K562 (cell line): Measurements from ENCODE around the gene SMYD1. TPM values are rescaled to one million over a fixed set of nuclear protein-coding genes. Genes with fewer than 3 reads are reported as not detected.

Experiments used
- ATAC-seq: fragments of 200-7000 bp; cut with Tn5 transposase; 3 replicates; pipeline ENCODE4 v1.9.1; 2020; ENCODE audit warnings: moderate library complexity
- BruUV-seq: library from RNA; stranded (reverse); fragments of 400-500 nt; replicated peaks from 2 replicates; lab custom pipeline; 2021; lab: Mats Ljungman, UMichigan
- CTCF ChIA-PET: fragments of 300-600 bp; formaldehyde crosslinking; extraction: SDS; loops from one replicate; lab custom pipeline; 2021; ENCODE audit warnings: low intra/inter-chr PET ratio; lab: Yijun Ruan, JAX
- POLR2A ChIA-PET: fragments of 300-600, 350-650 bp; sonication (Branson Sonifier 250); formaldehyde crosslinking; extraction: SDS; loops from one replicate; lab custom pipeline; 2021; ENCODE audit warnings: antibody characterized with exemption, inconsistent platforms; lab: Yijun Ruan, JAX
- DNase-seq, 4 experiments: peaks; one replicate each; pipeline versions ENCODE4 v3.0.0 to v3.0.0-alpha.2; 2011 to 2018; ENCODE audit warnings: low spot score in 3 of 4, mixed read lengths in 3 of 4; ENCODE audit errors: extremely low read depth in 1 of 4
- FAIRE-seq: peaks from 2 replicates; lab custom pipeline; 2011; peaks lifted over from hg19 to GRCh38; lab: Jason Lieb, UNC
- H2AFZ ChIP-seq: 2 replicates; pipeline ENCODE4 v1.6.0; 2011; ENCODE audit warnings: low read depth, low read length, control low read depth, inconsistent platforms
- H3K27ac ChIP-seq: fragments of 200-600 bp; 3 replicates; pipeline ENCODE4 v1.8.0; 2011; ENCODE audit warnings: low read depth, mild to moderate bottlenecking, control low read depth, inconsistent platforms, low read length, moderate library complexity, mixed read lengths; ENCODE audit errors: extremely low read depth
- H3K27me3 ChIP-seq, 2 experiments: fragments of 300-600 bp in 1 of 2; 2 replicates in 1 of 2; 3 replicates in 1 of 2; pipeline versions ENCODE4 v1.6.0 to v1.8.0; 2011; ENCODE audit warnings: inconsistent platforms in 2 of 2, low read length in 2 of 2, mild to moderate bottlenecking in 1 of 2, mixed read lengths in 1 of 2, moderate library complexity in 1 of 2; ENCODE audit not compliant: control insufficient read depth in 2 of 2, insufficient read depth in 2 of 2
- H3K36me3 ChIP-seq: fragments of 300-600 bp; 3 replicates; pipeline ENCODE4 v1.8.0; 2011; ENCODE audit warnings: mild to moderate bottlenecking, low read length, inconsistent platforms; ENCODE audit not compliant: control insufficient read depth, insufficient read depth
- H3K4me1 ChIP-seq, 2 experiments: fragments of 200-600 bp in 1 of 2; replicated peaks in 1 of 2; 2 replicates in 1 of 2; 3 replicates in 1 of 2; pipeline versions ENCODE4 v1.5.1 to v1.8.0; 2011; ENCODE audit warnings: inconsistent platforms in 2 of 2, low read length in 2 of 2, mild to moderate bottlenecking in 1 of 2, mixed read lengths in 1 of 2, moderate library complexity in 1 of 2; ENCODE audit not compliant: control insufficient read depth in 2 of 2, insufficient read depth in 2 of 2
- H3K4me2 ChIP-seq: 2 replicates; pipeline ENCODE4 v1.6.1; 2011; ENCODE audit warnings: low read length, control low read depth, inconsistent platforms, mixed read lengths; ENCODE audit not compliant: insufficient read depth
- H3K4me3 ChIP-seq: fragments of 200-600 bp; sonication (generic), shearing (Covaris generic); 2 replicates; pipeline ENCODE4 v1.5.1; 2016; ENCODE audit warnings: control low read depth, inconsistent platforms
- H3K79me2 ChIP-seq: fragments of 200-600 bp; 3 replicates; pipeline ENCODE4 v1.8.0; 2011; ENCODE audit warnings: low read length, inconsistent platforms; ENCODE audit not compliant: control insufficient read depth, insufficient read depth
- H3K9ac ChIP-seq, 2 experiments: 2 replicates each; pipeline versions ENCODE4 v1.6.0 to v1.6.1; 2011; ENCODE audit warnings: low read depth in 2 of 2, low read length in 2 of 2, control low read depth in 1 of 2, inconsistent platforms in 1 of 2, mild to moderate bottlenecking in 1 of 2, mixed read lengths in 1 of 2; ENCODE audit not compliant: insufficient read depth in 1 of 2
- H3K9me1 ChIP-seq: one replicate; pipeline ENCODE4 v1.6.0; 2011; ENCODE audit warnings: inconsistent platforms, mild to moderate bottlenecking, low read length, moderate library complexity; ENCODE audit not compliant: control insufficient read depth, insufficient read depth
- H3K9me3 ChIP-seq: replicated peaks from 2 replicates; pipeline ENCODE4 v1.5.1; 2011; ENCODE audit warnings: low read depth, low read length, inconsistent platforms; ENCODE audit not compliant: control insufficient read depth, insufficient read depth
- H4K20me1 ChIP-seq: replicated peaks from 2 replicates; pipeline ENCODE4 v1.6.1; 2011; ENCODE audit warnings: low read length, inconsistent platforms, mixed read lengths; ENCODE audit not compliant: control insufficient read depth, insufficient read depth
- FOXP4 ChIP-seq: sonication (generic); formaldehyde crosslinking; IDR thresholded peaks from 2 replicates; pipeline ENCODE4 v1.8.0; 2022; ENCODE audit warnings: mild to moderate bottlenecking, missing genetic modification reagents, borderline replicate concordance
- MXD1 ChIP-seq: fragments of 250-450 bp; sonication (Bioruptor Pico); IDR thresholded peaks from 2 replicates; pipeline ENCODE4 v1.8.0; 2021; ENCODE audit warnings: borderline replicate concordance, mild to moderate bottlenecking, moderate library complexity; ENCODE audit not compliant: poor library complexity, severe bottlenecking
- WGBS: fragments of 100-300 bp; shearing (Covaris generic); methylation state at CpG from one replicate; pipeline ENCODE4 v1.1.6; 2016; ENCODE audit warnings: low coverage, mixed read lengths; ENCODE audit not compliant: insufficient coverage; ENCODE audit errors: missing lambda C conversion rate; 5-methylcytosine and 5-hydroxymethylcytosine counted together
- in situ Hi-C: fragments of 300-500 bp; cut with MboI; formaldehyde crosslinking; loops from 4 replicates; pipeline ENCODE4 v1.15.0; 2018; ENCODE audit warnings: inconsistent platforms, mixed read lengths
- intact Hi-C: fragments of 100-400 bp; cut with micrococcal nuclease; formaldehyde crosslinking; loops from 2 replicates; pipeline ENCODE4 v1.14.2; 2022
- polyA plus RNA-seq, 8 experiments: library from polyadenylated mRNA; depleted of rRNA in 4 of 8; stranded (reverse) in 5 of 8; unstranded in 3 of 8; fragments of >200 nt; fragmentation: Nextera tagmentation in 2 of 8; fragmentation: Illumina TruSeq in 1 of 8; extraction: Ambion mirVana in 2 of 8; extraction: Trizol in 1 of 8; gene quantifications; 2 replicates each; pipeline versions ENCODE4 v1.2.1 to v1.2.3, GENCODE V29; 2011 to 2014; ENCODE audit warnings: inconsistent platforms in 1 of 8, missing spikeins in 1 of 8
- total RNA-seq, 7 experiments: library from RNA; depleted of rRNA in 6 of 7; stranded (reverse); fragments of >200 nt in 6 of 7; fragmentation: Illumina TruSeq in 2 of 7; extraction: Trizol in 2 of 7; gene quantifications; 2 replicates each; pipeline versions ENCODE4 v1.2.1 to v1.2.3, GENCODE V29; 2011 to 2021; ENCODE audit warnings: low replicate concordance in 1 of 7

Gene SMYD1
- total and polyA plus RNA-seq, 9 of the 15 experiments (the other 6 are each of a cell fraction or from before 2014, with no cell fraction given): not detected

- H4K20me1 ChIP-seq: no peaks in the 10 kb centered on the region
- no peak overlapping the region for H3K27ac ChIP-seq
- CTCF ChIA-PET: no interaction called here
- H3K9me1 ChIP-seq: no peaks in the 10 kb centered on the region
- no peak for ATAC-seq
- H2AFZ ChIP-seq: no peak overlapping the region
- WGBS: 11% methylated on average over 1 of the region's 1 CpG
- no peak for FAIRE-seq
- H3K36me3 ChIP-seq: no peaks in the 10 kb centered on the region
- no peak overlapping the region for H3K4me2 ChIP-seq
- DNase-seq: no peak
- BruUV-seq: no TSS peak
- no peak overlapping the region for H3K4me3 ChIP-seq
- no peak for TF ChIP-seq MXD1 (CRISPR knock-in tag)
- no peak for TF ChIP-seq FOXP4 (CRISPR knock-in tag)
- no peaks in the 10 kb centered on the region; a peak in 1 of 5 replicates for H3K4me1 ChIP-seq
- H3K9me3 ChIP-seq: no peaks in the 10 kb centered on the region
- no peaks in the 10 kb centered on the region for H3K79me2 ChIP-seq
- POLR2A ChIA-PET: interaction anchor here (1.0 kb wide), 2 partner anchors 10 to 26 kb away, joined by 3 to 4 read pairs; no protein-coding TSS in a partner anchor
- H3K9ac ChIP-seq: no peak overlapping the region
- intact Hi-C loops: no loop called here
- in situ Hi-C loops: no loop called here
- H3K27me3 ChIP-seq: no peaks in the 10 kb centered on the region
Observed at GRCh38 chr2:88070055-88070454, 2.4 kb downstream of the SMYD1 start.
